22Rv1 (cell line): ENCODE results near the gene ABI3BP.

Source experiments
- CTCF ChIP-seq: fragments of 450-650 bp; IDR thresholded peaks from 2 replicates; pipeline ENCODE4 v1.5.1; 2017; ENCODE audit warnings: mild to moderate bottlenecking
- ZFX ChIP-seq: fragments of 450-650 bp; IDR thresholded peaks from 2 replicates; pipeline ENCODE4 v1.6.1; 2017; ENCODE audit warnings: antibody characterized with exemption, borderline replicate concordance

DNA sequence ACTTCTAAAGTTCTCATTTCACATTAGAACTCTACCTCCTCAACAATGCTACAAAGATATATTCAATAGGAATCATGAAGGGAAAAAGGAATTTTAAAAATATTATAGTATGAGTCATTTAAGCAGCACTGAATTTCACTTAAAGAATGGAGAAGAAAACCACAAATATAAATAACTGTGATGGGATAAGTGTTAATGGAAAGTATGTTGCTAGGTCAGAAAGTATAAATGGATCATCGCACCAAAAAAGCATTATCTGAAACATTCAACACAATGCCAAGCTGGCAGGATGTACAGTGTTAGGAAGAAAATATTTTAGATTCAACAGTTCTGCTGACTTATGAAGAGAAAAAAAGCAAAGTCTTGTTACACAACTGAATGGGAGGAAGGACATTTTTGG lies 182.6 kb downstream of the ABI3BP start:
- no peak for TF ChIP-seq CTCF
- TF ChIP-seq ZFX, result no peak
